Upper lobe of left lung (tissue), 6 donors: Measurements from ENCODE around the gene CHCHD6. TPM values are rescaled to one million over a fixed set of nuclear protein-coding genes. Genes with fewer than 3 reads are reported as not detected.

Experiments
- ATAC-seq, 2 donors: fragments of 200-7000 bp; cut with Tn5 transposase; one replicate each; pipeline ENCODE4 v1.9.1; 2022; ENCODE audit warnings: mild to moderate bottlenecking in 2 of 2, moderate library complexity in 2 of 2; ENCODE audit not compliant: low FRiP score in 2 of 2
- DNase-seq, 2 donors: peaks; one replicate each; pipeline ENCODE4 v3.0.0-alpha.2; 2019 to 2020
- H3K27ac ChIP-seq, 4 donors: fragments of 200-600 bp; sonication (generic); one replicate each; pipeline ENCODE4 v1.5.1; 2016 to 2019
- H3K27me3 ChIP-seq, 4 donors: fragments of 200-600 bp; sonication (generic); one replicate each; pipeline ENCODE4 v1.5.1; 2017 to 2019
- H3K36me3 ChIP-seq, 4 donors: fragments of 200-600 bp; sonication (generic); one replicate each; pipeline ENCODE4 v1.5.1; 2016 to 2019
- H3K4me1 ChIP-seq, 4 donors: fragments of 200-600 bp; sonication (generic); one replicate each; pipeline ENCODE4 v1.5.1; 2018 to 2019
- H3K4me3 ChIP-seq, 4 donors: fragments of 200-600 bp; sonication (generic); one replicate each; pipeline ENCODE4 v1.5.1; 2017 to 2019; ENCODE audit warnings: mild to moderate bottlenecking in 2 of 4, moderate library complexity in 1 of 4
- H3K9me3 ChIP-seq, 4 donors: fragments of 200-600 bp; sonication (generic); one replicate each; pipeline ENCODE4 v1.5.1; 2018 to 2019
- CTCF ChIP-seq, 6 experiments: fragments of 450-650 bp in 4 of 6; fragments of 200-600 bp in 2 of 6; sonication (generic) in 2 of 6; IDR thresholded peaks; one replicate each; pipeline ENCODE4 v1.5.1; 2016 to 2019; ENCODE audit warnings: antibody characterized with exemption in 6 of 6
- EP300 ChIP-seq, 4 donors: sonication (generic); formaldehyde crosslinking; IDR thresholded peaks; one replicate each; pipeline ENCODE4 v1.5.1; 2017; ENCODE audit warnings: antibody characterized with exemption in 4 of 4, control low read depth in 2 of 4
- POLR2A ChIP-seq, 4 donors: fragments of 450-650 bp; IDR thresholded peaks; one replicate each; pipeline ENCODE4 v1.5.1; 2016 to 2017; ENCODE audit warnings: antibody characterized with exemption in 4 of 4, mild to moderate bottlenecking in 2 of 4
- POLR2AphosphoS5 ChIP-seq, 2 donors: sonication (generic); formaldehyde crosslinking; IDR thresholded peaks; one replicate each; pipeline ENCODE4 v1.5.1; 2017; ENCODE audit warnings: antibody characterized with exemption in 2 of 2
- WGBS, 2 donors: methylation state at CpG; one replicate each; pipeline ENCODE4 v1.1.5; 2017 to 2018; 5-methylcytosine and 5-hydroxymethylcytosine counted together
- total RNA-seq, 6 donors: library from RNA; depleted of rRNA in 4 of 6; stranded (reverse); fragments of >200 nt in 4 of 6; gene quantifications; one replicate each; pipeline versions ENCODE4 v1.1.0 to v1.2.1, GENCODE V29; 2016 to 2021
- donor health status: DM: no; HTN: no; CAD: no; lungs with moderate emphysema.
- donor health status: DM: no; HTN: yes; CAD: no; lungs with severe emphysema.

Gene CHCHD6
- total RNA-seq, 6 donors from 2014 or later, result 16.6 to 35.6 (median 21.8) TPM

- ATAC-seq (peak; percentile 47 to 58), DNase-seq (no peak)
- Histone ChIP-seq H3K27me3 (no peaks in the 10 kb centered on the region), H3K36me3 (no peaks in the 10 kb centered on the region), H3K27ac (peak overlapping the region in 2 of 4 donors; percentile 21 to 56), H3K9me3 (no peaks in the 10 kb centered on the region), H3K4me3 (no peak overlapping the region), H3K4me1 (peaks cover 26 to 30% (median 27%) of the 10 kb centered on the region in 4 donors)
- no peak for TF ChIP-seq POLR2A (IDR thresholded peaks at IDR 0.05)
- no peak for TF ChIP-seq POLR2AphosphoS5 (IDR thresholded peaks at IDR 0.05)
- TF ChIP-seq EP300 (IDR thresholded peaks at IDR 0.05), result no peak
- TF ChIP-seq CTCF (IDR thresholded peaks at IDR 0.05), result no peak
- 65 to 66% methylated on average over 14 of the region's 14 CpGs for WGBS, 2 donors
Measured at GRCh38 chr3:126925411-126926171, 221.6 kb downstream of the CHCHD6 start.

GRCh38 chr3:126926684-126927400, 222.8 kb downstream of the CHCHD6 start:
- H3K27ac ChIP-seq, result no peak overlapping the region
- DNase-seq (peak in 1 of 2 donors; percentile 55), ATAC-seq (peak in 1 of 2 donors; percentile 90)
- H3K9me3 ChIP-seq, result no peaks in the 10 kb centered on the region
- peaks cover 26 to 30% (median 29%) of the 10 kb centered on the region in 4 donors for H3K4me1 ChIP-seq
- WGBS, 2 donors, result 68 to 77% methylated on average over 8 to 11 of the region's 11 CpGs
- TF ChIP-seq EP300 (IDR thresholded peaks at IDR 0.05), result no peak
- TF ChIP-seq CTCF (IDR thresholded peaks at IDR 0.05), result no peak
- TF ChIP-seq POLR2AphosphoS5 (IDR thresholded peaks at IDR 0.05), result peak in 1 of 2 donors; percentile 26
- no peak overlapping the region for H3K4me3 ChIP-seq
- no peaks in the 10 kb centered on the region for H3K27me3 ChIP-seq
- no peaks in the 10 kb centered on the region for H3K36me3 ChIP-seq

- H3K27me3 ChIP-seq, result no peaks in the 10 kb centered on the region
- TF ChIP-seq POLR2AphosphoS5 (IDR thresholded peaks at IDR 0.05) (no peak), EP300 (IDR thresholded peaks at IDR 0.05) (no peak), POLR2A (IDR thresholded peaks at IDR 0.05) (no peak), CTCF (IDR thresholded peaks at IDR 0.05) (no peak)
- no peaks in the 10 kb centered on the region for H3K9me3 ChIP-seq
- no peaks in the 10 kb centered on the region for H3K36me3 ChIP-seq
- H3K4me1 ChIP-seq, result peaks cover 29 to 36% (median 34%) of the 10 kb centered on the region in 4 donors
- H3K4me3 ChIP-seq, result no peak overlapping the region
- DNase-seq, result no peak
- H3K27ac ChIP-seq, result no peak overlapping the region
- WGBS, 2 donors, result 79 to 94% methylated on average over 3 to 4 of the region's 4 CpGs
- peak in 1 of 2 donors; percentile 17 for ATAC-seq
Measured at GRCh38 chr3:126927401-126927750, 223.3 kb downstream of the CHCHD6 start.

GRCh38 chr3:126927846-126928245, 223.8 kb downstream of the CHCHD6 start:
- no peaks in the 10 kb centered on the region for H3K36me3 ChIP-seq

More at GRCh38 chr3:126927846-126928245, 223.8 kb downstream of the CHCHD6 start:
- TF ChIP-seq POLR2AphosphoS5 (IDR thresholded peaks at IDR 0.05) (no peak), EP300 (IDR thresholded peaks at IDR 0.05) (no peak), CTCF (IDR thresholded peaks at IDR 0.05) (no peak), POLR2A (IDR thresholded peaks at IDR 0.05) (no peak)
- DNase-seq (no peak), ATAC-seq (no peak)
- H3K27me3 ChIP-seq, result no peaks in the 10 kb centered on the region
- no peak overlapping the region for H3K4me3 ChIP-seq
- no peaks in the 10 kb centered on the region for H3K9me3 ChIP-seq
- peaks cover 34 to 40% (median 38%) of the 10 kb centered on the region in 4 donors for H3K4me1 ChIP-seq
- no peak overlapping the region for H3K27ac ChIP-seq
- 95 to 96% methylated on average over 6 of the region's 6 CpGs for WGBS, 2 donors
